ENCODE data around the gene CD300LB.

Gene CD300LB

DNA sequence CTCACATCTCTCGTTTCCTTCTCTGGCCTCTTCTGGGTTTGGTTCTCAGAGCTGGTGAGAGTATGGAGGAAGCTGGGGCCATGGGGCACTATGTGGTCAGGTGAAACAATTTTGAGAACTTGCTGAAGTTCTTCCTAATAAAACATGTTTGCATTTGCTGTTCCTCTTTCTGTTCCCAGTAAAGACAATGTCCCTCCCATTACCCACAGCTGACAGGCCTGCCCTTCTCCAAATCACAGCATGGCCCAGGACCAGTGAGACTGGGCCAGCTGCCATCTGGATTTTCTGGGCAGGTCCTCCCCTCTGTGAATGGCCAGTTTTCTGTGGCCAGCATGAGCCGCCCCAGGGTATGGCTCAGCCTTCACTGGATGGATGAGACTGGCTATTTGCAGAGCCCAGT is 36.1 kb upstream of the CD300LB start, which contains the start of gene CD300H:
TSS of gene CD300H (minus strand) at position 113 of the 400 bp plus-strand sequence.
- Histone ChIP-seq H3K36me3 (ENCODE audit: control insufficient read depth, insufficient read depth, low read length) (no peaks in the 10 kb centered on the region), H3K9ac (no peak within 1 kb of the TSS), H3K4me2 (ENCODE audit: low read length) (no peak within 1 kb of the TSS), H3K79me2 (no peaks in the 10 kb centered on the region), H3K4me1 (no peaks in the 10 kb centered on the region), H3K27ac (no peak within 1 kb of the TSS), H2AFZ (no peak within 1 kb of the TSS), H3K9me3 (ENCODE audit: control insufficient read depth, low read length) (no peaks in the 10 kb centered on the region), H3K4me3 (ENCODE audit: low read depth, low read length) (no peak within 1 kb of the TSS), H3K27me3 (ENCODE audit: control insufficient read depth, insufficient read depth, low read length) (no peaks in the 10 kb centered on the region)
- TF ChIP-seq, protein P1, sequence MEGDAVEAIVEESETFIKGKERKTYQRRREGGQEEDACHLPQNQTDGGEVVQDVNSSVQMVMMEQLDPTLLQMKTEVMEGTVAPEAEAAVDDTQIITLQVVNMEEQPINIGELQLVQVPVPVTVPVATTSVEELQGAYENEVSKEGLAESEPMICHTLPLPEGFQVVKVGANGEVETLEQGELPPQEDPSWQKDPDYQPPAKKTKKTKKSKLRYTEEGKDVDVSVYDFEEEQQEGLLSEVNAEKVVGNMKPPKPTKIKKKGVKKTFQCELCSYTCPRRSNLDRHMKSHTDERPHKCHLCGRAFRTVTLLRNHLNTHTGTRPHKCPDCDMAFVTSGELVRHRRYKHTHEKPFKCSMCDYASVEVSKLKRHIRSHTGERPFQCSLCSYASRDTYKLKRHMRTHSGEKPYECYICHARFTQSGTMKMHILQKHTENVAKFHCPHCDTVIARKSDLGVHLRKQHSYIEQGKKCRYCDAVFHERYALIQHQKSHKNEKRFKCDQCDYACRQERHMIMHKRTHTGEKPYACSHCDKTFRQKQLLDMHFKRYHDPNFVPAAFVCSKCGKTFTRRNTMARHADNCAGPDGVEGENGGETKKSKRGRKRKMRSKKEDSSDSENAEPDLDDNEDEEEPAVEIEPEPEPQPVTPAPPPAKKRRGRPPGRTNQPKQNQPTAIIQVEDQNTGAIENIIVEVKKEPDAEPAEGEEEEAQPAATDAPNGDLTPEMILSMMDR (IDR thresholded peaks at IDR 0.05) = no peak

DNA sequence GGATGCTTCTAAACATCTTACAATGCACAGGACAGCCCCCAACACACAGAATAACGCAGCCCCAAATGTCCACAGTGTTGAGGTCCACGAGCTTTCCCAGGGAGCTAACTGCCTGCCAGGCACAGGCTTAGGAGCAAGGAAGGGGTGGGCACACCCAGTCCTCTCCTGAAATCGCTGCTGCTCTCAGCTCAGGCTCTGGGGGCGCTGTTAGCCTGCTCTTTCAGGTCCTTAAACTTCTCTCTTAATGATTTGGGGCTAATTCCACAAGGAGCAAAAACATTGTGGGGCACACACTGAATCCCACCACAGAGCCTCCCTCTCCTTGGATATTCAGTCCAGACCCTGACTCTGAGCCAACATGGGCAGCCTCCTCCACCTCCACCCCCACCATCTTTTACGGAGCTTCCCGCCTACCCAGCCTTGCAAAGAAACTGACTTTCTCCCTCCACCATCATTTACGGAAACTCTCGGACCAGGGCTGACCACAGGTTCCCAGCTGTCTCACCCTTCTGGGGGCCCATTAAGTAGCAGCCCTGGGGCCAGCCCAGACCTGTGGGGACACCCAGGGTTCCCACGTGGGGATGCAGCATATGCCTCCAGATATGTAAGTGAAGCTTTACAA is 35.0 kb upstream of the CD300LB start:
- no peaks in the 10 kb centered on the region for H3K4me1 ChIP-seq
- no peak overlapping the region for H2AFZ ChIP-seq
- H3K9ac ChIP-seq = no peak overlapping the region
- TF ChIP-seq, protein P1 (IDR thresholded peaks at IDR 0.05) = peak; percentile 50
- H3K9me3 ChIP-seq (ENCODE audit: control insufficient read depth, low read length) = no peaks in the 10 kb centered on the region
- H3K4me3 ChIP-seq (ENCODE audit: low read depth, low read length) = no peak overlapping the region
- no peaks in the 10 kb centered on the region for H3K79me2 ChIP-seq
- no peak overlapping the region for H3K27ac ChIP-seq
- no peak overlapping the region for H3K4me2 ChIP-seq (ENCODE audit: low read length)
- H3K36me3 ChIP-seq (ENCODE audit: control insufficient read depth, insufficient read depth, low read length) = no peaks in the 10 kb centered on the region
- no peaks in the 10 kb centered on the region for H3K27me3 ChIP-seq (ENCODE audit: control insufficient read depth, insufficient read depth, low read length)

- Histone ChIP-seq H3K4me1 (no peaks in the 10 kb centered on the region), H3K9me3 (ENCODE audit: control insufficient read depth, low read length) (no peaks in the 10 kb centered on the region), H2AFZ (no peak overlapping the region), H3K9ac (no peak overlapping the region), H3K79me2 (no peaks in the 10 kb centered on the region), H3K27me3 (ENCODE audit: control insufficient read depth, insufficient read depth, low read length) (no peaks in the 10 kb centered on the region), H3K36me3 (ENCODE audit: control insufficient read depth, insufficient read depth, low read length) (no peaks in the 10 kb centered on the region), H3K4me2 (ENCODE audit: low read length) (no peak overlapping the region), H3K4me3 (ENCODE audit: low read depth, low read length) (no peak overlapping the region), H3K27ac (no peak overlapping the region)
- TF ChIP-seq, protein P1 (IDR thresholded peaks at IDR 0.05) = no peak
These were observed 33.9 kb upstream of the CD300LB start for GRCh38 chr17:74565126-74565525.

DNA sequence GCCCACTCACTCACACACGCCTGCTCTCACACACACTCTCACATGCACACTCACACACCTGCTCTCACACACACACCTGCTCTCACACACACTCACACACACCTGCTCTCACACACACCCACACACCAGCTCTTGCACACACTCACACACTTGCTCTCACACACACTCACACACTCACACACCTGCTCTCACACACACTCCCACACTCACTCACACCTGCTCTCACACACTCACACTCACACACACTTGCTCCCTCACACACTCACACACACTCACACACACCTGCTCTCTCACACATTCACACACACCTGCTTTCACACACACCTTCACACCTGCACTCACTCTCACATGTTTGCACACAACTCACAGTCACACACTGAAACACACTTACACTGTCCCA is 32.1 kb upstream of the CD300LB start:
- Histone ChIP-seq H3K4me1 (no peaks in the 10 kb centered on the region), H3K27me3 (ENCODE audit: control insufficient read depth, insufficient read depth, low read length) (no peaks in the 10 kb centered on the region), H3K27ac (no peak overlapping the region), H3K79me2 (no peaks in the 10 kb centered on the region), H3K9me3 (ENCODE audit: control insufficient read depth, low read length) (no peaks in the 10 kb centered on the region), H3K36me3 (ENCODE audit: control insufficient read depth, insufficient read depth, low read length) (no peaks in the 10 kb centered on the region), H2AFZ (no peak overlapping the region), H3K4me2 (ENCODE audit: low read length) (no peak overlapping the region), H3K9ac (no peak overlapping the region), H3K4me3 (ENCODE audit: low read depth, low read length) (no peak overlapping the region)
- TF ChIP-seq, protein P1 (IDR thresholded peaks at IDR 0.05) = no peak

DNA sequence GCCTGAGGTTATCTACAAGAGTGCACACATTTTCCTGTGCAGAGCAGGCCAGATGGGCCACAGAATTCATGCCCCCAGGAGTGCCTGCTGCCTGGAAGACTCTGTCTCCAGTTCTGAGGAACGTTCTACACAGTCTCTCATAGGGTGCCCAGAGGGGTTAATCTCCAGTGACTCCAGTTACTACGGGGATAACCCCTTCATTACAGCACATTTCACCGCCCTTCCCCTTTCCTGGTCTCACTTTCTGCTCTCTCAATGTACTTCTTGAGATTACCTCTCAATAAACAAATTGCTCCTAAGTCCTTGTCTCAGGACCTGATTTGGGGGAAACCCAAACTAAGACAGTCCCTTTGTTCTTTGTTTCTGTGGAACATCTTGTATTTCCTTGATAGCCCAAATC is 30.3 kb upstream of the CD300LB start:
- Histone ChIP-seq H3K4me2 (ENCODE audit: low read length) (no peak overlapping the region), H3K4me3 (ENCODE audit: low read depth, low read length) (no peak overlapping the region)

More for the DNA sequence above, 30.3 kb upstream of the CD300LB start:
- H3K4me1 ChIP-seq = no peaks in the 10 kb centered on the region
- no peak overlapping the region for H3K27ac ChIP-seq
- no peak overlapping the region for H3K9ac ChIP-seq
- no peaks in the 10 kb centered on the region for H3K36me3 ChIP-seq (ENCODE audit: control insufficient read depth, insufficient read depth, low read length)
- H2AFZ ChIP-seq = no peak overlapping the region
- TF ChIP-seq, protein P1 (IDR thresholded peaks at IDR 0.05) = no peak
- H3K9me3 ChIP-seq (ENCODE audit: control insufficient read depth, low read length) = no peaks in the 10 kb centered on the region
- no peaks in the 10 kb centered on the region for H3K79me2 ChIP-seq
- H3K27me3 ChIP-seq (ENCODE audit: control insufficient read depth, insufficient read depth, low read length) = no peaks in the 10 kb centered on the region

Data from parathyroid adenoma (tissue), 2 donors.